Measurements from ENCODE around the gene MVB12B.

MVB12B gene

GRCh38 chr9:126435626-126436025 is 109.0 kb downstream of the MVB12B start:
- no peak for DNase-seq

DNA sequence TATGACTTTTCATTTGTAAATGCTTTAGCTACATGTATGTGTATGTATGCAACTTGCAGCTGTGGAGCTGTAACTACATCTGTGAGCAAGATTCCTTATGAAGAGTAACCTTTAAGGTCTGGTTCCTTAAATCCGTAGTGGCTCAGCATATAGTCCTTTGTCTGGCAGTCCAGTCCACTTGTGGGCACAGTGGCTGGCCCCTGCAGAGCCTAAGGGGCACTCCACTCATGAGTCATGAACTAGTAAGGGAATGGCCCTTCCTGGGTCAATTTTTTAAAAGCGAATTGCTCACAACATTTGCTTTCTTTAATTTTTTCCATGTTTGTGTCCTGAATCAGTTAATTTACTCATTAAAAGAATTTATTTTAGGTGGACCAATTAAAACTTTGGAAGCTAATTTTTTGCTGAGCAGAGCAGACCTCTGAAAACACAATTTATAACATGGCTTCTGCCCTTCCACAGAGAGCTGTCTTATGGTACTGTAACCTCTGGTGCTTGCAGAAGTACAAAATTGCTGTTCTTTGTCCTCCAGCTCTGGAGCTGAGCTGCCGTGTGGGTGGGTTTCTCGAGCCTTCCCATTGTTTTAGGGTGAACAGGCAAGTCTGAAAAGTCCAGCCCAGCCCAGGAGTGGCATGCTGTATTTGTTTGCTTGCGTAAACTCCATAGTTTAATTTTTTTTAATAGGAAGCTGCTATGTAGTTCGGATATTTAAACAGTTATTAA is 110.1 kb downstream of the MVB12B start:
- no peak for DNase-seq

- DNase-seq = no peak
These were observed 110.6 kb downstream of the MVB12B start for GRCh38 chr9:126437268-126437666.

DNA sequence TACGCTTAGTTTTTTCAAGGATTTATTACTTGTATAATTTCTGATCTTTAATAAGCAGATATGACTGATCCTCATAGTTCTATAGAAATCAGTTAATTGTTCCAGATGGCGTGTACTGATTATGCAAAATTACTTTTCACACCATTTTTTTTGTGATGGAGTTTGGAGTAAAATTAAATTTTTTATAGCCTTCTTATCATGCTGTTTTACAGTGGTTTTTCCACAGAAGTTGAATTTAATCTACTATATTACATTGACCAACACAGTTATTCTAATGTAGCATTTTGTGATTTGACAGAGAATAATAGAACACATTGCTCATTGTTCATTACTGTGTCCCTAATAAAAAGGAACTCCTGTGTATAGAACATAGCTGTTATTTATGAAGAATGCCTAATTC is 111.1 kb downstream of the MVB12B start:
- no peak for DNase-seq

GRCh38 chr9:126438741-126439401 is 112.2 kb downstream of the MVB12B start:
- no peak for DNase-seq

GRCh38 chr9:126439402-126439765 is 112.8 kb downstream of the MVB12B start:
- no peak for DNase-seq

- no peak for DNase-seq
These were observed 113.4 kb downstream of the MVB12B start for GRCh38 chr9:126439883-126440653.

- DNase-seq = no peak
These were observed 114.3 kb downstream of the MVB12B start for GRCh38 chr9:126440940-126441339.

DNA sequence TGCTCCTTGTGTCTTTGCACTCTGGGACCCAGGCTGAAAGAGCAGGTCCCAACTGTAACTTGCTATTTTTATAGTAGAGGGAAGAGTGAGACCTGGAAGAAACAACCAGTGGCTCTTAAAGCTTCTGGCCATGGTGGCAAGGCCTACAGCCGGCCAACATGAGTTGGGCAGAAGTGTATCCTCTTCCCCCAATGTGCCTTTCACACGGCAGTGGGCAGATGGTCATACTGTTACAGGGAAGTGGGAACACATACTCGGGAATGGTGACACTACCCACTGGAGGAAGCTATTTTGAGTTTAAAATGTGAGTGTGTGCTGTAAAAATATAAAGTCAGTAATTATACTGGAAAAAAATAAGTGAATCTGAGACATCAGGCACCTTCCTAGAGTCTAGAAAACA is 116.0 kb downstream of the MVB12B start:
- no peak for DNase-seq

DNA sequence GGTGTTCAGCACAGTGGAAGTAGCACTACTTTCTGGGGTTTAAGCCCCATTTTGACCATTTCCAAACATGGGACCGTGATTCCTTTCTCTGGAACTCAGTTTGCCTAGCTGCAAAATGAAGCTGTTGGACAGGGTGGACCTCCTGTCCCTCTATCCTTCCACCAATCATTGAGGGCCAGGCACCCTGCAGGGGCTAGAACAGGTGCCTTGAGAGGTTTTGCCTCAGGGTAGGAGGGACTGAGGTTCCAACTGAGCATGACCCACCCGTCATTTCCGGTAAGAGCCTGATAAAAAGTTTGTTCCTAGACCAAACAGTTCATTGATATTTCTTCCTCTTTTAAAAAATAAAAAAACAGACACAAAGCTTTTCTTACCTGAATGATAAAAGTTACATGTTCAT is 116.5 kb downstream of the MVB12B start:
- DNase-seq = no peak

- DNase-seq = no peak
These were observed 121.5 kb downstream of the MVB12B start for GRCh38 chr9:126448136-126448535.

GRCh38 chr9:126448865-126449577 is 122.4 kb downstream of the MVB12B start:
- DNase-seq = no peak

GRCh38 chr9:126449725-126450667 is 123.4 kb downstream of the MVB12B start:
- DNase-seq = no peak

DNA sequence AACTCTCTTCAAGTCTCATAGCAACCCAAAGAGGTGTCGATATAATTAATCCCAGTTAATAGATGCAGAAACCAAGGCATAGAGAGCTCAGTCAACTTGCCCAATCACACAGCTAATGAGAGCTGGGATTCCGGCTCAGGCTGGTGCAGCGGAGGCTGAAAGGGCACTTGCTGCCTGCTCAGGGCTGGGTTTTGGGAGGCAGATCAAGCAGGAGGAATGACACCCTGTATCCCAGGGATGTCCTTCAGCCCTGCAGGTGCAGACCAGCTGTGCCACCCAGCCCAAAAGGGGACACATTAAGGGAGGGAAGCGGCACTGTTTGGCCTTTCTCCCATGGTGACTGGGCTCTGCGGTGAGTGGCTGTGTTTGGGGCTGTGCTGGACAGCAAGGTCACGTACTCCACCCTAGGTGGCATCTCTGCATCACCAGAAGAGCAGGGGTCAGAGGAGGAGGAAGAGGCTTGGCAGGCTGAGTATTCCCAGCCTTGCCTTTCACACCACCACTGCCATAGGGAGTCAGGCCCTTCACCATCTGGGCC is 124.1 kb downstream of the MVB12B start:
- DNase-seq = no peak

GRCh38 chr9:126451316-126451885 is 124.8 kb downstream of the MVB12B start:
- DNase-seq = no peak

- no peak for DNase-seq
These were observed 125.5 kb downstream of the MVB12B start for GRCh38 chr9:126452106-126452505.

- no peak for DNase-seq
These were observed 126.7 kb downstream of the MVB12B start for GRCh38 chr9:126453156-126453963.

- no peak for DNase-seq
These were observed 127.6 kb downstream of the MVB12B start for GRCh38 chr9:126454215-126454614.

DNA sequence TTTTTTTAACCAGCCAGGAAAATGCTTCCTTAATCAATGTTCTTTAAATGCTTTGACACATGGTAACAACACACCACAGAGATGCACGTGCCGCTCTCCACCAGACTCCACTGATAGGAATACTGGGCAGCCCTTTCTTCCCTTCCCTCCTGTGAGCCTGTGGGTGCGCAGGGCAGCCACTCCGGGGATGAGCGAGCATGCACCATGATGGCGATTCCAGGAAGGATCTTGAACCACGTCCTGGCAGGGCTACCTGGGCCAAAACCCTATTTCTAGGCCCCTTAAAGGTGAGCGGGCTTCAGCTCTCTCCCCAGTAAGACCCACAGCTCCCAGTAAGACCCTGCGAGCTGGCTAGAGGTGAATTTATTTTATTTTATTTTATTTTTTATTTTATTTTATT is 128.2 kb downstream of the MVB12B start:
- DNase-seq = no peak

GRCh38 chr9:126456441-126457174 is 130.0 kb downstream of the MVB12B start:
- DNase-seq = no peak

Measured in activated naive CD4-positive, alpha-beta T cell treated with Interleukin-2 at 50 U/mL for 16 hours (primary cell).